HG03354 (cell line): Measurements from ENCODE around the gene HIBADH.

Experiments
- ATAC-seq: cut with Tn5 transposase; IDR thresholded peaks from one replicate; pipeline ENCODE4 v1.9.1; 2021; ENCODE audit warnings: mild to moderate bottlenecking; ENCODE audit not compliant: unreplicated experiment, poor library complexity, severe bottlenecking

HIBADH gene

GRCh38 chr7:27567266-27567665 is 95.4 kb downstream of the HIBADH start:
- ATAC-seq = no peak

GRCh38 chr7:27564881-27565482 is 97.7 kb downstream of the HIBADH start:
- no peak for ATAC-seq

GRCh38 chr7:27560706-27561235 is 101.9 kb downstream of the HIBADH start:
- ATAC-seq = no peak

- ATAC-seq = no peak
These were observed 107.0 kb downstream of the HIBADH start for GRCh38 chr7:27555670-27556069.

GRCh38 chr7:27554826-27555225 is 107.9 kb downstream of the HIBADH start:
- no peak for ATAC-seq

GRCh38 chr7:27553273-27553672 is 109.4 kb downstream of the HIBADH start:
- ATAC-seq = no peak

GRCh38 chr7:27551803-27552400 is 110.8 kb downstream of the HIBADH start:
- ATAC-seq = no peak

GRCh38 chr7:27549606-27550005 is 113.1 kb downstream of the HIBADH start:
- ATAC-seq = no peak

- ATAC-seq = no peak
These were observed 114.4 kb downstream of the HIBADH start for GRCh38 chr7:27548304-27548703.

- no peak for ATAC-seq
These were observed 115.3 kb downstream of the HIBADH start for GRCh38 chr7:27547401-27547800.

GRCh38 chr7:27546610-27547009 is 116.1 kb downstream of the HIBADH start:
- ATAC-seq = no peak

- ATAC-seq = no peak
These were observed 126.9 kb downstream of the HIBADH start for GRCh38 chr7:27535795-27536194.

GRCh38 chr7:27533652-27534081 is 129.0 kb downstream of the HIBADH start:
- no peak for ATAC-seq

GRCh38 chr7:27532314-27532713 is 130.4 kb downstream of the HIBADH start:
- ATAC-seq = no peak

GRCh38 chr7:27527348-27527714 is 135.4 kb downstream of the HIBADH start:
- no peak for ATAC-seq

- no peak for ATAC-seq
These were observed 135.9 kb downstream of the HIBADH start for GRCh38 chr7:27526611-27527347.

GRCh38 chr7:27526131-27526530 is 136.6 kb downstream of the HIBADH start:
- ATAC-seq = no peak

GRCh38 chr7:27523321-27523720 is 139.4 kb downstream of the HIBADH start:
- no peak for ATAC-seq

- ATAC-seq = no peak
These were observed 140.1 kb downstream of the HIBADH start for GRCh38 chr7:27522566-27522965.

GRCh38 chr7:27520815-27521790 is 141.6 kb downstream of the HIBADH start:
- no peak for ATAC-seq
